NT2/D1 (cell line): Measurements from ENCODE around the gene NAV2.

Source experiments
- YY1 ChIP-seq: IDR thresholded peaks from 2 replicates; pipeline ENCODE4 v1.6.1; 2011; ENCODE audit not compliant: insufficient read length, insufficient read depth
- ZNF274 ChIP-seq: IDR thresholded peaks from 2 replicates; pipeline ENCODE4 v1.6.1; 2011; ENCODE audit warnings: mild to moderate bottlenecking, low read depth, low read length

- TF ChIP-seq ZNF274 (no peak), YY1 (no peak)
Observed at GRCh38 chr11:19848219-19848618, 135.6 kb downstream of the NAV2 start.
